HepG2 (cell line): ENCODE results near the gene AZU1. TPM values are rescaled to one million over a fixed set of nuclear protein-coding genes. Genes with fewer than 3 reads are reported as not detected.
A peak's percentile ranks its signal among the peaks of the same experiment; 100 is the strongest.

Experiments used
- BATF2 ChIP-seq: sonication (generic); formaldehyde crosslinking; IDR thresholded peaks from 2 replicates; pipeline ENCODE4 v1.8.0; 2022; ENCODE audit warnings: mild to moderate bottlenecking, missing genetic modification reagents, moderate library complexity
- FOXP4 ChIP-seq: sonication (generic); formaldehyde crosslinking; IDR thresholded peaks from 2 replicates; pipeline ENCODE4 v1.4.0; 2020; ENCODE audit warnings: missing genetic modification reagents
- KLF12 ChIP-seq: sonication (generic); formaldehyde crosslinking; IDR thresholded peaks from 2 replicates; pipeline ENCODE4 v1.4.0; 2020; ENCODE audit warnings: missing genetic modification reagents, borderline replicate concordance
- LCORL ChIP-seq, 2 experiments: fragments of 450-650 bp in 1 of 2; sonication (generic) in 1 of 2; formaldehyde crosslinking in 1 of 2; IDR thresholded peaks; 2 replicates each; pipeline versions ENCODE4 v1.5.0 to v1.6.1; 2017 to 2020; ENCODE audit warnings: antibody characterized with exemption in 1 of 2, missing genetic modification reagents in 1 of 2
- PCBP2 ChIP-seq: fragments of 200-400 bp; formaldehyde crosslinking; optimal IDR thresholded peaks from 2 replicates; pipeline ENCODE3; 2018; ENCODE audit warnings: low read length, low read depth; ENCODE audit not compliant: poor library complexity, severe bottlenecking
- PRPF4 ChIP-seq: fragments of 200-400 bp; formaldehyde crosslinking; IDR thresholded peaks from 2 replicates; pipeline ENCODE4 v1.6.1; 2016; ENCODE audit warnings: low read length, low read depth; ENCODE audit not compliant: poor library complexity, severe bottlenecking
- RARG ChIP-seq: sonication (generic); formaldehyde crosslinking; IDR thresholded peaks from 2 replicates; pipeline ENCODE4 v1.4.0; 2020; ENCODE audit warnings: low read depth, mild to moderate bottlenecking, missing genetic modification reagents
- SNAPC2 ChIP-seq: sonication (generic); formaldehyde crosslinking; IDR thresholded peaks from 2 replicates; pipeline ENCODE4 v1.8.1; 2022; ENCODE audit warnings: mild to moderate bottlenecking, missing genetic modification reagents
- SRSF1 ChIP-seq: fragments of 200-400 bp; formaldehyde crosslinking; optimal IDR thresholded peaks from 2 replicates; pipeline ENCODE3; 2017; ENCODE audit warnings: mild to moderate bottlenecking, low read depth, low read length, moderate library complexity
- SRSF4 ChIP-seq: fragments of 200-400 bp; formaldehyde crosslinking; IDR thresholded peaks from one replicate; pipeline ENCODE4 v1.6.1; 2018; ENCODE audit warnings: mild to moderate bottlenecking, low read depth, low read length, moderate library complexity; ENCODE audit not compliant: poor library complexity, severe bottlenecking
- ZMYM4 ChIP-seq: sonication (generic); formaldehyde crosslinking; IDR thresholded peaks from 2 replicates; pipeline ENCODE4 v1.8.1; 2023; ENCODE audit warnings: mild to moderate bottlenecking, missing genetic modification reagents
- ZNF7 ChIP-seq: IDR thresholded peaks from 2 replicates; pipeline ENCODE4 v1.6.1; 2016; ENCODE audit warnings: missing biosample characterization, missing genetic modification reagents
- ZNF740 ChIP-seq: sonication (generic); formaldehyde crosslinking; IDR thresholded peaks from 2 replicates; pipeline ENCODE4 v1.4.0; 2020; ENCODE audit warnings: missing genetic modification reagents
- ZNF800 ChIP-seq: sonication (generic); formaldehyde crosslinking; IDR thresholded peaks from 2 replicates; pipeline ENCODE4 v1.4.0; 2020; ENCODE audit warnings: missing genetic modification reagents
- ZNF891 ChIP-seq: sonication (generic); formaldehyde crosslinking; IDR thresholded peaks from 2 replicates; pipeline ENCODE4 v1.5.0; 2020; ENCODE audit warnings: mild to moderate bottlenecking, missing genetic modification reagents
- polyA plus RNA-seq, 8 experiments: library from polyadenylated mRNA; depleted of rRNA in 3 of 8; stranded (reverse) in 7 of 8; unstranded in 1 of 8; fragments of >200 nt; fragmentation: Illumina TruSeq in 4 of 8; extraction: Trizol in 4 of 8; gene quantifications; 2 replicates each; pipeline versions ENCODE4 v1.2.1 to v1.2.3, GENCODE V29; 2011 to 2016; ENCODE audit warnings: low read depth in 4 of 8, missing spikeins in 1 of 8, mixed read lengths in 1 of 8; ENCODE audit not compliant: insufficient read depth in 1 of 8
- total RNA-seq, 5 experiments: library from RNA; depleted of rRNA; stranded (reverse); fragments of >200 nt; fragmentation: Illumina TruSeq; extraction: Trizol; gene quantifications; 2 replicates each; pipeline ENCODE4 v1.2.3, GENCODE V29; 2016; ENCODE audit warnings: low read depth in 1 of 5
- TF ChIP-seq, protein P1 (sequence below): sonication (generic); formaldehyde crosslinking; IDR thresholded peaks from 2 replicates; pipeline ENCODE4 v1.5.0; 2020; ENCODE audit warnings: mild to moderate bottlenecking, missing genetic modification reagents

AZU1 gene
- total and polyA plus RNA-seq, 2 of the 13 experiments (the other 11 are each of a cell fraction or from before 2014, with no cell fraction given), result not detected

GRCh38 chr19:788983-789700, 38.5 kb upstream of the AZU1 start (continued):
- TF ChIP-seq, protein P1, sequence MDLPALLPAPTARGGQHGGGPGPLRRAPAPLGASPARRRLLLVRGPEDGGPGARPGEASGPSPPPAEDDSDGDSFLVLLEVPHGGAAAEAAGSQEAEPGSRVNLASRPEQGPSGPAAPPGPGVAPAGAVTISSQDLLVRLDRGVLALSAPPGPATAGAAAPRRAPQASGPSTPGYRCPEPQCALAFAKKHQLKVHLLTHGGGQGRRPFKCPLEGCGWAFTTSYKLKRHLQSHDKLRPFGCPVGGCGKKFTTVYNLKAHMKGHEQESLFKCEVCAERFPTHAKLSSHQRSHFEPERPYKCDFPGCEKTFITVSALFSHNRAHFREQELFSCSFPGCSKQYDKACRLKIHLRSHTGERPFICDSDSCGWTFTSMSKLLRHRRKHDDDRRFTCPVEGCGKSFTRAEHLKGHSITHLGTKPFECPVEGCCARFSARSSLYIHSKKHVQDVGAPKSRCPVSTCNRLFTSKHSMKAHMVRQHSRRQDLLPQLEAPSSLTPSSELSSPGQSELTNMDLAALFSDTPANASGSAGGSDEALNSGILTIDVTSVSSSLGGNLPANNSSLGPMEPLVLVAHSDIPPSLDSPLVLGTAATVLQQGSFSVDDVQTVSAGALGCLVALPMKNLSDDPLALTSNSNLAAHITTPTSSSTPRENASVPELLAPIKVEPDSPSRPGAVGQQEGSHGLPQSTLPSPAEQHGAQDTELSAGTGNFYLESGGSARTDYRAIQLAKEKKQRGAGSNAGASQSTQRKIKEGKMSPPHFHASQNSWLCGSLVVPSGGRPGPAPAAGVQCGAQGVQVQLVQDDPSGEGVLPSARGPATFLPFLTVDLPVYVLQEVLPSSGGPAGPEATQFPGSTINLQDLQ (CRISPR knock-in tag), result no peak
- no peak for TF ChIP-seq BATF2
- TF ChIP-seq SNAPC2 (CRISPR knock-in tag), result no peak
- no peak for TF ChIP-seq RARG (CRISPR knock-in tag)
- TF ChIP-seq ZNF7, result no peak
- TF ChIP-seq PCBP2, result no peak
- TF ChIP-seq ZNF891 (CRISPR knock-in tag), result 0 out of 2 replicates have a peak, but pooled peaks have one; percentile 17
- TF ChIP-seq SRSF1, result no peak
- no peak for TF ChIP-seq ZNF740 (CRISPR knock-in tag)
- TF ChIP-seq ZNF800 (CRISPR knock-in tag), result no peak
- TF ChIP-seq PRPF4, result no peak
- no peak for TF ChIP-seq KLF12 (CRISPR knock-in tag)
- TF ChIP-seq FOXP4, result no peak
- no peak for TF ChIP-seq ZMYM4
- no peak for TF ChIP-seq SRSF4
- TF ChIP-seq LCORL (IDR thresholded peaks at IDR 0.05), result peak; percentile 44; the same call in 1 of the 2 replicates
- peak; percentile 74; the same call in 1 of the 2 replicates for TF ChIP-seq LCORL (CRISPR knock-in tag; IDR thresholded peaks at IDR 0.05)
